Hindlimb muscle (tissue), 1 donor: ENCODE data around the gene VPS33A. TPM values are rescaled to one million over a fixed set of nuclear protein-coding genes. Genes with fewer than 3 reads are reported as not detected.
A peak's percentile ranks its signal among the peaks of the same experiment; 100 is the strongest.

ENCODE experiments used
- DNase-seq: peaks from one replicate; pipeline ENCODE4 v3.0.0-alpha.2; 2013
- polyA plus RNA-seq: library from polyadenylated mRNA; unstranded; fragments of 120-200 nt; gene quantifications from one replicate; pipeline ENCODE4 v1.2.1, GENCODE V29; 2013; ENCODE audit not compliant: insufficient read length

VPS33A gene
- polyA plus RNA-seq, 1 donor, result 12.5 TPM

- DNase-seq, result no peak
These were observed 16.2 kb downstream of the VPS33A start for GRCh38 chr12:122250047-122250446.

- no peak for DNase-seq
These were observed 20.7 kb downstream of the VPS33A start for GRCh38 chr12:122245553-122245952.

DNA sequence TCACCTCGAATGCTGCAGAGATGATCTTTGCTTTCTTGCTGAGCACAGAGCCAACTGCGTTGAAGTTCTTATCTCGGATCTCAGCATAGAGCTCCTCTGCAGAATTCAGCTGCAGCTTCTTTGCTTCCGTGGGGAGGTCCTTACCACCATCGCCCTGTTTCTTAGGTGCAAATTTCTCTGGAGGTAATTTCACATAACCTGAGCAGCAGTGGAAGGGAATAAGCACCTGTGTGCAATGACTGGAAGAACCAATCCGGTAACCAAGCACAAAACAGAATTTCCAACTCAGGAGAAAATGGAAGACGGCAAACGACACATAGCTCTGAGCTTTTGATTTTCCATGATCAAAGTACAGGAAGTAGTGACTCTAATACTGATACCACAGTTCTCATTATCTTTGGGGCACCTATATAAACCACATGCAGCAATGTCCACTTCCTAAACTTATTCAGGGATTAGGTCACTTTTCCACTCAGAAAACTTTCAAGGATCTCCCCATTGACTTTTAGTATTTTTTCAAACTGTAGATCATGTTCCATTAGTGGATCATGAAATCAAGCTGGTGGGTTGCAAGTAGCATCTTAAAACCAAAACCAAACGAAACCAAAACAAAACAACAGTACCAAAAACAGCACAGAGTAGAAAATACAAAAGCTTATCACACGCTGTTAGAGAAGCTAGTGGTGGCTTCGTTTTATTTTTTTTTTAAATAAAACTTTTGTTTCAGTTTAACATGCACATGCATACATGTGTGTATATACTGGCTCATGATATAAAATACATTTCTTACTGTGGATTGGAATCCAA is 21.5 kb downstream of the VPS33A start:
- DNase-seq, result no peak

DNA sequence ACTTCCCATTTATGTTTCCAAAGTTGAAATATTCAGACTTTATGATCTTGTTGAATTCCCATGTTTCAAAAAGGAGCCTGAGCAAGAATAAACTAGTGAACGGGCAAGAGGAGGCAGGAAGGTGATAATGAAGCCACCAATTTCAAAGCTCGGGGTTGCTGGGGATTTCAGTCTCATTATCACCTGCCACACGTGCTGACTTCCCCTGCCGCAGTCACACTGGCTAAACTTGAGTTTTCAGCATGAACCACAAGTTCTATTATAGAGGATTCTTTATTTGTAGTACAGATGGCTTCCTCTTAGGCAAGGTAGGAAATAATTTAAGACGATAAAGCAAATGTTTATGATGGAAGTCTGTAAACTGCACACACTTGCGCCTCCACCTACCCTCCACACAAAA is 22.3 kb downstream of the VPS33A start:
- no peak for DNase-seq

DNA sequence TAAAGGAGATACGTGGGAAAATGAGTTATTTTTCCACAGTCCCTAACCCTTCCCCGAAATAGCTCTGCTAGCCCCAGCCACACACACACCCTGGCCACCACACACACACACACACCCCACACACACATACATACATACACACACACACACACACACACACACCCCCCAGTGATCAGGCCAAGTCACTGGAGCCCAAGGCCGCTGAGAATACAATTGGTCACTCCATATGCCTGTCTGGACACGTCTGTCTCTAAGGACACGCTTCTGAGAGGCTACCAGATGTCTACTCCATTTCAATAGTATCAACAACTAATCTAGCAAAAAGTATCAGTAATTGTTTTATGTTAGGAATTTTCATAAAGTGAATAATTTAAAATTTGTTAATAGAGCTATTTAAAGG is 27.4 kb downstream of the VPS33A start:
- DNase-seq, result no peak

- DNase-seq, result no peak
These were observed 30.6 kb downstream of the VPS33A start for GRCh38 chr12:122235741-122236140.

DNA sequence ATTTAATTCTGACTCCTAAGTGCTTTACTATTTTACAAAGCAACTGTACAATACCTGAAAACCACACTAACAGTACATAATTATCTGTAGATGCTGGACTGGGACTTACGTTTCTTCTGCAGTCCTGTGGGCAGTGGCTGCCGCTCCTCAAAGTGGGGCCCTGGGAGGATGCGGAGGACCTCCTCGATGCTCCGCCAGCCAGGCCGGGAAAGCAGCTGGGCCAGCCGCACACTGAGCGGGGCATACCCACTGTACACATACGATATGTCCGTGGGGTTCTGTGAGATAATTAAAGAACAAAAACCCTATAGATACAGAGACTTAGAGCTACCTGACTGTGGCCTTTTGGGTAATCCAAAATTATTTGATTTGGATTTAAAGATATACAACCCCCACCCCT is 33.6 kb downstream of the VPS33A start:
- DNase-seq, result no peak

- DNase-seq, result no peak
These were observed 35.5 kb downstream of the VPS33A start for GRCh38 chr12:122230798-122231197.

- DNase-seq, result no peak
These were observed 38.2 kb downstream of the VPS33A start for GRCh38 chr12:122228092-122228491.

- no peak for DNase-seq
These were observed 39.0 kb downstream of the VPS33A start for GRCh38 chr12:122227341-122227740.

DNA sequence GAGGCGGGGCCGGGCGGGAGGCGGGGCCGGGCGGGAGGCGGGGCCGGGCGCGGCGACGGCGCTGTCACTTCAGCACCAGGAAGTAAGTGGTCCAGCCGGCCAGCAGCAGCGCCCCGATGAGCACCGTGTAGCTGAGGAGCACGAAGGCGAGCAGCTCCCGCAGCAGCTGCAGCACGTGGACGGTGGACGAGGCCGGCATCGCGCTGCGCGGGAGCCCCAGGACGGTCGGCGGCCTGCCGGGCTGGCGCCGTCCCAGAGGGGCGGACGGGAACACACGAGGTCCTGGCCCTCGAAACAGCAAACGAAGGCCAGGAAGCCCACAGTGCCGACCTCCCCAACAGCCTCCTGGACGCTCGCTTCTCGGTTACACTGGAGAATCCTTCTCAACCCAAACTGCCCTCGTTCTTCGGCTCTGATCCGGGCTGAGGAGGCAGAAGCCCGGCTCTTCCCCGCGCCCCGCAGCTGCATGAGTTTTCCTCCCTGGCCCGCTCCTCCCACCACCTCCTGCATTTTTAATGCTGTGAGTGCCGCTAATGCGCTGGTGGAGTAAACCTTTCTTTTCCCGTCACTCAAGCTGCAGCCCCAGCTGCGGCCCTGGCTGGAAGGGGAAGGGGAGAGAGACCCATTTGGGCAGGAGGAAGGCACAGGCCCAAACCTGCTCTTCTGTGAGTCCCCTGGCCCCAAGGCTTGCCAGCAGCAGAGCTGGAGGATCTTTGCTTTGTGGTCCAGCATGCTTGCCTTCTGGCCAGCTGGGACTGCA is 39.7 kb downstream of the VPS33A start:
- DNase-seq, result no peak

GRCh38 chr12:122225683-122226365 is 40.5 kb downstream of the VPS33A start, which contains the start of gene DIABLO:
DIABLO (minus strand) TSS chr12:122226052; CDS start chr12:122226014, 38 bp downstream.
- peak; percentile 99 for DNase-seq

GRCh38 chr12:122216445-122216844 is 49.8 kb downstream of the VPS33A start:
- no peak for DNase-seq

DNA sequence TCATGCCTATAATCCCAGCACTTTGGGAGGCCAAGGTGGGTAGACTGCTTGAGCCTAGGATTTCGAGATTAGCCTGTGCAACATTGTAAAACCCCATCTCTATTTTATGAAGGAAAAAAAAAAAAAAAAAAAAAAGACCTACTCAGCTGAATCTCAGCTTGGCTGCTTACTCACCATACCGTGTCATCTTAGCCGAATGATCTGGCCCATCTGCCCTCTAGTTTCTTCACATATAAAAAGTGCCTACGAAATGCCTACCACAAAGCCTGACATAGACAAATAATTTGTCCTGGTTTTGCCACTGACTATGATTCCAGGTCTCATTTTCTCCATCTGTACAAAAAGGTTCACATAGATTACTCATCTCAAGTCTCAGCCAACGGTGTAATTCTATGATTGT is 50.5 kb downstream of the VPS33A start:
- DNase-seq, result no peak

DNA sequence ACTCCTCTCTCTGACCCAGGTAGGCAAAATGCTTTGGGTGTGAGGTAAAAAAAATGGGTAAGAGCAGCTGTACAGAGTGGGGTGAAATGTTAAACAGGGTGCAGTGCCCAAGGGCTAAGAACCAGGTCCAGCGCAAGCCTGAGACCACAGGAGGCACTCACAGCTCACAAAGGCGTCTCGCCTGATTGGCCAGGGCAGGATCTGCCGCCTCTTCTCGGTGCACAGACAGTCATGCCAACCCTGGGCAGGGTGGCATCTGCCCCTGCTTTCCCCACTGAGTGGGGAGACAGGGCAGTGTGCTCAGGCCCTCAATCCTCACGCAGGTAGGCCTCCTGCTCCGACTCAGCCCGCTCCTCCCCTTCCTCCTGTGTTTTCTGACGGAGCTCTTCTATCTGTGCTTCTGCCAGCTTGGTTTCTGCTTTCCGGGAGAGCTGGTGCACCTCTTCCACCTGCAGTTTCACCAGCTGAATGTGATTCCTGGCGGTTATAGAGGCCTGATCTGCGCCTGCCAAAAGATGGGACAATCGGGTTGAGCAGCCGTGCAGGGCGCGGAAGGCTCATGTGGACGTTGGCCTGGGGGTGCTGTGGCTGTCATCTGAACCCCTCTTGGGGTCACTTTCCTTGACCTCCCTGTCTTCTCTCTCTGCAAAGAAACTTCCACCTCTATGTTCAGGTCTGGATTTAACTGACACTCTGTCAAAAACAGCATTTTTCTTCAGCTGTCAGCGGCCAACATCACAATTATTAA is 58.0 kb downstream of the VPS33A start:
- DNase-seq, result no peak

GRCh38 chr12:122207391-122207790 is 58.9 kb downstream of the VPS33A start:
- DNase-seq, result no peak

DNA sequence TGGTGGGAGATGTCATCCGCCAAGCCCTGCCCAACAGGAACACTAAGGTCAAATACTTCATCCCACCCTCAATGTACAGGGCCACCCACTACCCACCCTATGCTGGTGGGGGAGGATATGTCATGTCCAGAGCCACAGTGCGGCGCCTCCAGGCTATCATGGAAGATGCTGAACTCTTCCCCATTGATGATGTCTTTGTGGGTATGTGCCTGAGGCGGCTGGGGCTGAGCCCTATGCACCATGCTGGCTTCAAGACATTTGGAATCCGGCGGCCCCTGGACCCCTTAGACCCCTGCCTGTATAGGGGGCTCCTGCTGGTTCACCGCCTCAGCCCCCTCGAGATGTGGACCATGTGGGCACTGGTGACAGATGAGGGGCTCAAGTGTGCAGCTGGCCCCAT is 59.3 kb downstream of the VPS33A start:
- DNase-seq, result no peak

GRCh38 chr12:122206111-122206881 is 60.0 kb downstream of the VPS33A start:
- DNase-seq, result no peak

- no peak for DNase-seq
These were observed 61.0 kb downstream of the VPS33A start for GRCh38 chr12:122205053-122205925.

- no peak for DNase-seq
These were observed 61.9 kb downstream of the VPS33A start for GRCh38 chr12:122204167-122205052.
